Measurements from ENCODE around the gene KAZN.

The KAZN gene

DNA sequence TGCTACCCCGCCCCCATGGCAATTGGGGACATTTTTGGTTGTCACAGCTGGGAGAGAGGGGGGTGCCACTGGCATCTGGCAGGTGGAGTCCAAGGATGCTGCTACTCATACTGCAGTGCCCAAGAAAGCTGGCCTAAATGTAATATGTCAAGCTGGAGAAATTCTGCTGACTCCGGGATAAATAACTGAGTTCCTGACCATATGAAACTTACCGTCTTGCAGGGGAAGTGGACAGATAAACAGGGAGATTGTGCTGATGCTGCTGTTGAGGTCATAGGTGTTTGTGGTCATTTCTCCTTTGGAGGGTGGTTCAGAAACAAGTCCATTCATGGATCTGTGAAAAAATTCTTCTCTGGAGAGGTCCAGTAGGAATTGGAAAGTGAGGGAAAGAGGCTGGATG lies 54.4 kb downstream of the KAZN start:
- DNase-seq, result no peak
- Histone ChIP-seq H3K4me3 (ENCODE audit: insufficient read depth, low read depth, low read length, poor library complexity, severe bottlenecking) (no peak overlapping the region), H3K27ac (ENCODE audit: insufficient read depth, low read length, poor library complexity, severe bottlenecking) (no peak overlapping the region), H3K27me3 (replicated peaks; ENCODE audit: control insufficient read depth, insufficient read depth, low read length, poor library complexity, severe bottlenecking) (no peaks in the 10 kb centered on the region), H3K9me3 (ENCODE audit: control insufficient read depth, low read length) (no peaks in the 10 kb centered on the region), H3K4me1 (ENCODE audit: control insufficient read depth, insufficient read depth, low read length, poor library complexity, severe bottlenecking) (no peaks in the 10 kb centered on the region), H3K36me3 (ENCODE audit: control insufficient read depth, insufficient read depth, low read length) (no peaks in the 10 kb centered on the region)

- Histone ChIP-seq H3K9me3 (ENCODE audit: control insufficient read depth, low read length) (no peaks in the 10 kb centered on the region), H3K27me3 (replicated peaks; ENCODE audit: control insufficient read depth, insufficient read depth, low read length, poor library complexity, severe bottlenecking) (no peaks in the 10 kb centered on the region), H3K27ac (ENCODE audit: insufficient read depth, low read length, poor library complexity, severe bottlenecking) (no peak overlapping the region), H3K4me1 (ENCODE audit: control insufficient read depth, insufficient read depth, low read length, poor library complexity, severe bottlenecking) (no peaks in the 10 kb centered on the region), H3K4me3 (ENCODE audit: insufficient read depth, low read depth, low read length, poor library complexity, severe bottlenecking) (no peak overlapping the region), H3K36me3 (ENCODE audit: control insufficient read depth, insufficient read depth, low read length) (no peaks in the 10 kb centered on the region)
- DNase-seq, result no peak
Measured at GRCh38 chr1:14653461-14653960, 55.0 kb downstream of the KAZN start.

- H3K9me3 ChIP-seq (ENCODE audit: control insufficient read depth, low read length), result no peaks in the 10 kb centered on the region
- H3K4me1 ChIP-seq (ENCODE audit: control insufficient read depth, insufficient read depth, low read length, poor library complexity, severe bottlenecking), result no peaks in the 10 kb centered on the region
- no peak for DNase-seq
- no peak overlapping the region for H3K27ac ChIP-seq (ENCODE audit: insufficient read depth, low read length, poor library complexity, severe bottlenecking)
- H3K36me3 ChIP-seq (ENCODE audit: control insufficient read depth, insufficient read depth, low read length), result no peaks in the 10 kb centered on the region
- no peaks in the 10 kb centered on the region for H3K27me3 ChIP-seq (replicated peaks; ENCODE audit: control insufficient read depth, insufficient read depth, low read length, poor library complexity, severe bottlenecking)
- H3K4me3 ChIP-seq (ENCODE audit: insufficient read depth, low read depth, low read length, poor library complexity, severe bottlenecking), result no peak overlapping the region
Measured at GRCh38 chr1:14654554-14654953, 56.1 kb downstream of the KAZN start.

DNA sequence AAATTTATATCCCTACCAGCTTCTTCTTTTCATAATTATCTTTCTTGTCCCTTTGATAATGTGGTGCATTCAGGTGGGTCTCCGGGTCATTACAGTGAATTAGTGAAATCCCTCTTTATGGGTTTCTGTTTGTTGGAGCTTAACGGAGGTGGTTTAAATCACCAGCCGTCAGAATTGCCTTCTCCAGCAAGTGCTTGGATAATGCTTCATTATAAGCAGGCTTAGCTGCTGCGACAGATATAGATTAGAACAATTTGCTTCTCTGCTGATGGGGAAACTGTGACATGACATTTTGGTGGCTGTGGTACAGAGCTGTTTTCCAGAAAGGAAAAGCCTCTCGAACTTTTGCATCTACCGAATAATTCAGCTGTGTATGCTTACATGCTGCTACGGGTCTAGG lies 56.9 kb downstream of the KAZN start:
- DNase-seq, result no peak
- Histone ChIP-seq H3K9me3 (ENCODE audit: control insufficient read depth, low read length) (no peaks in the 10 kb centered on the region), H3K4me3 (ENCODE audit: insufficient read depth, low read depth, low read length, poor library complexity, severe bottlenecking) (no peak overlapping the region), H3K36me3 (ENCODE audit: control insufficient read depth, insufficient read depth, low read length) (no peaks in the 10 kb centered on the region), H3K27me3 (replicated peaks; ENCODE audit: control insufficient read depth, insufficient read depth, low read length, poor library complexity, severe bottlenecking) (no peaks in the 10 kb centered on the region), H3K27ac (ENCODE audit: insufficient read depth, low read length, poor library complexity, severe bottlenecking) (no peak overlapping the region), H3K4me1 (ENCODE audit: control insufficient read depth, insufficient read depth, low read length, poor library complexity, severe bottlenecking) (no peaks in the 10 kb centered on the region)

DNA sequence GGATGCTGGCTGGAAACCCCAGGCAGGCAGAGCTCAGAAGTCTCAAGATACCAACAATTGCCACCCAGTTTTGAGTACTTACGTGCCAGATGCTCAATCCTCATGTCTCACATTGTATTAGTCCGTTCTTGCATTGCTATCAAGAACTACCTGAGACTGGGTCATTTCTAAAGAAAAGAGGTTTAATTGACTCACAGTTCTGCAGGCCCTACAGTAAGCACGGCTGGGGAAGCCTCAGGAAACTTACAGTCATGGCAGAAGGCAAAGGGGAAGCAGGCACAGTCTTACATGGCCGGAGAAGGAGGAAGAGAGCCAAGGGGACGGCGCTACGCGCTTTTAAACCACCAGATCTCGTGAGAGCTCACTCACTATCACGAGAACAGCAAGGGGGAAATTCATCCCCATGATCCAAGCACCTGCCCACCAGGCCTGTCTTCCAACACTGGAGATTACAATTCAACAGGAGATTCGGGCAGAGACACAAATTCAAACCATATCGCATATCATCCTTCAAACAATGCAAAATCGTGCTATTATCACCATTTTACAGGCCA lies 58.0 kb downstream of the KAZN start:
- Histone ChIP-seq H3K9me3 (ENCODE audit: control insufficient read depth, low read length) (no peaks in the 10 kb centered on the region), H3K27ac (ENCODE audit: insufficient read depth, low read length, poor library complexity, severe bottlenecking) (no peak overlapping the region), H3K36me3 (ENCODE audit: control insufficient read depth, insufficient read depth, low read length) (no peaks in the 10 kb centered on the region), H3K27me3 (replicated peaks; ENCODE audit: control insufficient read depth, insufficient read depth, low read length, poor library complexity, severe bottlenecking) (no peaks in the 10 kb centered on the region), H3K4me3 (ENCODE audit: insufficient read depth, low read depth, low read length, poor library complexity, severe bottlenecking) (no peak overlapping the region), H3K4me1 (ENCODE audit: control insufficient read depth, insufficient read depth, low read length, poor library complexity, severe bottlenecking) (no peaks in the 10 kb centered on the region)
- no peak for DNase-seq

- H3K27me3 ChIP-seq (replicated peaks; ENCODE audit: control insufficient read depth, insufficient read depth, low read length, poor library complexity, severe bottlenecking), result no peaks in the 10 kb centered on the region
- no peak overlapping the region for H3K4me3 ChIP-seq (ENCODE audit: insufficient read depth, low read depth, low read length, poor library complexity, severe bottlenecking)
- H3K9me3 ChIP-seq (ENCODE audit: control insufficient read depth, low read length), result no peaks in the 10 kb centered on the region
- H3K36me3 ChIP-seq (ENCODE audit: control insufficient read depth, insufficient read depth, low read length), result no peaks in the 10 kb centered on the region
- no peaks in the 10 kb centered on the region for H3K4me1 ChIP-seq (ENCODE audit: control insufficient read depth, insufficient read depth, low read length, poor library complexity, severe bottlenecking)
- no peak for DNase-seq
- H3K27ac ChIP-seq (ENCODE audit: insufficient read depth, low read length, poor library complexity, severe bottlenecking), result no peak overlapping the region
Measured at GRCh38 chr1:14658642-14659041, 60.2 kb downstream of the KAZN start.

DNA sequence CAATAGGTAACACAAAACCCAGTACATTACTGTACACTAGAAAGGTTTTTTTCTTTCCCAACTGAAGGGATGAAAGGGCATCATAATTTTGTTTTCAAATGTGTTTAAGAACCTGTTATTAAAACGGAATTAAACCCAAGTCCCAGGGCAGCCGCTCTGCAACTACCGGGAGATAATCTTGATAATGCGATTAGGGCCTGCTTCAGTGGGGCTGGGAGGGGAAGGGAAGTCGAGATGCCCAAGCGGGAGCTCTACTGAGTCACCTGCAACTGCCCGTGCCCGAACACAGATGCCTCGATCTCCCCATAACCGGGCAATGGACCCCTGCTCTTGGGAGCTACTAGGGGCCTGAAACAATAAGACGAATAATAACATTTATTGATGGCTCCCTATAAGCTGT lies 61.4 kb downstream of the KAZN start:
- no peaks in the 10 kb centered on the region for H3K36me3 ChIP-seq (ENCODE audit: control insufficient read depth, insufficient read depth, low read length)
- H3K27me3 ChIP-seq (replicated peaks; ENCODE audit: control insufficient read depth, insufficient read depth, low read length, poor library complexity, severe bottlenecking), result no peaks in the 10 kb centered on the region
- H3K4me3 ChIP-seq (ENCODE audit: insufficient read depth, low read depth, low read length, poor library complexity, severe bottlenecking), result no peak overlapping the region
- H3K9me3 ChIP-seq (ENCODE audit: control insufficient read depth, low read length), result no peaks in the 10 kb centered on the region
- H3K27ac ChIP-seq (ENCODE audit: insufficient read depth, low read length, poor library complexity, severe bottlenecking), result no peak overlapping the region
- H3K4me1 ChIP-seq (ENCODE audit: control insufficient read depth, insufficient read depth, low read length, poor library complexity, severe bottlenecking), result no peaks in the 10 kb centered on the region
- no peak for DNase-seq

DNA sequence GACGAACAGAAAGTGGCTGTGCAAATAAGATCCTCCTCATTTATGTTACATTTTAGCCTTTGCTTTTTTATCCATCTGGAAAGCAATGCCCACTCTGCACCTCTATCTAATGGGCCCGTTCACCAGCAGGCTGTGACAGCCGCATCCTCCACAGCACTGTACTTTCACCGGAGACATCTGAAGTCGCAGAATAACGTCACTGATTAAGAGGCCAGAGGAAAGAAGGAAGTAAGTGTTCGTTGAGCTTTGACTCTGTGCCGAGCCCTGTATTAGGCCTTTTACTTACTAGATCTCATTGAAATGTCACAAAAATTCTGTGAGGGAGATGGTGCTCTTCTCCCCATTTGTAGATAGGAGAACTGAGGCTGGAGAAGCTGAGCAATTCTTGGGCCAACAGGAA lies 62.3 kb downstream of the KAZN start:
- no peak overlapping the region for H3K27ac ChIP-seq (ENCODE audit: insufficient read depth, low read length, poor library complexity, severe bottlenecking)
- DNase-seq, result no peak
- no peak overlapping the region for H3K4me3 ChIP-seq (ENCODE audit: insufficient read depth, low read depth, low read length, poor library complexity, severe bottlenecking)
- no peaks in the 10 kb centered on the region for H3K36me3 ChIP-seq (ENCODE audit: control insufficient read depth, insufficient read depth, low read length)
- H3K27me3 ChIP-seq (replicated peaks; ENCODE audit: control insufficient read depth, insufficient read depth, low read length, poor library complexity, severe bottlenecking), result no peaks in the 10 kb centered on the region
- no peaks in the 10 kb centered on the region for H3K9me3 ChIP-seq (ENCODE audit: control insufficient read depth, low read length)
- H3K4me1 ChIP-seq (ENCODE audit: control insufficient read depth, insufficient read depth, low read length, poor library complexity, severe bottlenecking), result no peaks in the 10 kb centered on the region

GRCh38 chr1:14661222-14661621 lies 62.7 kb downstream of the KAZN start:
- Histone ChIP-seq H3K4me1 (ENCODE audit: control insufficient read depth, insufficient read depth, low read length, poor library complexity, severe bottlenecking) (no peaks in the 10 kb centered on the region), H3K36me3 (ENCODE audit: control insufficient read depth, insufficient read depth, low read length) (no peaks in the 10 kb centered on the region), H3K27ac (ENCODE audit: insufficient read depth, low read length, poor library complexity, severe bottlenecking) (no peak overlapping the region), H3K27me3 (replicated peaks; ENCODE audit: control insufficient read depth, insufficient read depth, low read length, poor library complexity, severe bottlenecking) (no peaks in the 10 kb centered on the region), H3K9me3 (ENCODE audit: control insufficient read depth, low read length) (no peaks in the 10 kb centered on the region), H3K4me3 (ENCODE audit: insufficient read depth, low read depth, low read length, poor library complexity, severe bottlenecking) (no peak overlapping the region)
- DNase-seq, result no peak

DNA sequence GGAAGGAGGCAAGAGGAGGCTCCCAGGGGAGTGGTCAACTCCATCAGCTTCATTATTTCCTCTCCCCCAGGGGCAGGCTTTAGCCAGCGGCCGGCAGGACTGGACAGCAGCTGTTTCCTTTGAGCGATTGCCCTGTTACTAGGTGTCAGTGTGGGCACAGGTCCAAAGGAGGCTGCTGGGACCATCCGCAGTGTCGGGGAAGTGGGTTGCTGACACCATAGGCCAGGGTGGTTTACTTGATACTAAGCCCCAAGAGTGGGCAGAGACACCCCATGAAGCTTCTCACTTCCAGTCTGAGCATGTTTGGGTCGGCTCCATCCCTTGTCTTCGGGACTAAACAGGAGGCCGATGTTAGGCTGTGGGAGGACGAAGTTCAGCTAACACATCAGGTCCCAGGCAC lies 63.6 kb downstream of the KAZN start:
- no peaks in the 10 kb centered on the region for H3K27me3 ChIP-seq (replicated peaks; ENCODE audit: control insufficient read depth, insufficient read depth, low read length, poor library complexity, severe bottlenecking)
- H3K36me3 ChIP-seq (ENCODE audit: control insufficient read depth, insufficient read depth, low read length), result no peaks in the 10 kb centered on the region
- no peak overlapping the region for H3K4me3 ChIP-seq (ENCODE audit: insufficient read depth, low read depth, low read length, poor library complexity, severe bottlenecking)
- no peak overlapping the region for H3K27ac ChIP-seq (ENCODE audit: insufficient read depth, low read length, poor library complexity, severe bottlenecking)
- no peak for DNase-seq
- H3K9me3 ChIP-seq (ENCODE audit: control insufficient read depth, low read length), result no peaks in the 10 kb centered on the region
- H3K4me1 ChIP-seq (ENCODE audit: control insufficient read depth, insufficient read depth, low read length, poor library complexity, severe bottlenecking), result no peaks in the 10 kb centered on the region
